A673 (cell line): ENCODE measurements around the gene BRINP2. TPM values are rescaled to one million over a fixed set of nuclear protein-coding genes. Genes with fewer than 3 reads are reported as not detected.

Experiments used
- BruUV-seq: library from RNA; stranded (reverse); fragments of 400-500 nt; replicated peaks from 2 replicates; lab custom pipeline; 2021; lab: Mats Ljungman, UMichigan
- CTCF ChIA-PET: fragments of 300-600 bp; sonication (Branson Sonifier 250); formaldehyde crosslinking; loops from one replicate; lab custom pipeline; 2022; ENCODE audit warnings: antibody characterized with exemption; lab: Charles Lee
- POLR2A ChIA-PET: fragments of 300-600 bp; sonication (Branson Sonifier 250); formaldehyde crosslinking; loops from one replicate; lab custom pipeline; 2022; ENCODE audit warnings: antibody characterized with exemption; ENCODE audit not compliant: low non-redundant PET; lab: Charles Lee
- DNase-seq: peaks from one replicate; pipeline ENCODE4 v3.0.0-alpha.2; 2015; ENCODE audit warnings: low spot score
- H3K27ac ChIP-seq: fragments of 200-600 bp; sonication (generic); 2 replicates; pipeline ENCODE4 v1.5.1; 2016; ENCODE audit warnings: mixed run types, low read depth, mild to moderate bottlenecking, mixed read lengths, antibody characterized with exemption, low read length; ENCODE audit not compliant: poor library complexity, severe bottlenecking
- H3K27me3 ChIP-seq: fragments of 200-600 bp; sonication (generic); replicated peaks from 2 replicates; pipeline ENCODE4 v1.6.1; 2017; ENCODE audit warnings: mixed run types, low read depth, mild to moderate bottlenecking, mixed read lengths, antibody characterized with exemption, low read length; ENCODE audit not compliant: insufficient read depth, poor library complexity
- H3K36me3 ChIP-seq: fragments of 200-600 bp; sonication (generic); 2 replicates; pipeline ENCODE4 v1.6.1; 2016; ENCODE audit warnings: mixed run types, mild to moderate bottlenecking, mixed read lengths, antibody characterized with exemption, low read length; ENCODE audit not compliant: insufficient read depth, poor library complexity, severe bottlenecking
- H3K4me1 ChIP-seq: fragments of 200-600 bp; sonication (generic); 2 replicates; pipeline ENCODE4 v1.6.1; 2017; ENCODE audit warnings: mixed run types, mild to moderate bottlenecking, mixed read lengths, antibody characterized with exemption, low read length; ENCODE audit not compliant: insufficient read depth, poor library complexity, severe bottlenecking
- H3K4me3 ChIP-seq: fragments of 200-600 bp; sonication (generic); 2 replicates; pipeline ENCODE4 v1.5.1; 2016; ENCODE audit warnings: low read depth, mixed run types, mild to moderate bottlenecking, mixed read lengths, low read length; ENCODE audit not compliant: poor library complexity, severe bottlenecking
- H3K9me3 ChIP-seq: fragments of 200-600 bp; sonication (generic); 2 replicates; pipeline ENCODE4 v1.6.1; 2016; ENCODE audit warnings: mixed run types, low read depth, mild to moderate bottlenecking, mixed read lengths, antibody characterized with exemption, low read length; ENCODE audit not compliant: poor library complexity, severe bottlenecking
- EZH2 ChIP-seq: fragments of 200-600 bp; sonication (generic); IDR thresholded peaks from 2 replicates; pipeline ENCODE4 v1.6.1; 2017; ENCODE audit warnings: borderline replicate concordance, low read depth, mild to moderate bottlenecking, mixed read lengths, antibody characterized with exemption, low read length; ENCODE audit not compliant: poor library complexity, severe bottlenecking
- intact Hi-C: fragments of 100-400 bp; cut with micrococcal nuclease; formaldehyde crosslinking; loops from one replicate; pipeline ENCODE4 v1.10.0; 2022; ENCODE audit not compliant: unreplicated experiment
- total RNA-seq: library from RNA; stranded (reverse); gene quantifications from 2 replicates; pipeline ENCODE4 v1.2.3, GENCODE V29; 2021
- TF ChIP-seq, protein P1 (sequence below): fragments of 300-800, 200-600 bp; sonication (generic); conservative IDR thresholded peaks from 2 replicates; pipeline ENCODE4 v1.5.1; 2017; ENCODE audit warnings: low read depth, mild to moderate bottlenecking, antibody characterized with exemption, low read length, moderate library complexity, mixed read lengths

The BRINP2 gene
- total RNA-seq, 1 experiment from 2014 or later = 0.67 TPM

DNA sequence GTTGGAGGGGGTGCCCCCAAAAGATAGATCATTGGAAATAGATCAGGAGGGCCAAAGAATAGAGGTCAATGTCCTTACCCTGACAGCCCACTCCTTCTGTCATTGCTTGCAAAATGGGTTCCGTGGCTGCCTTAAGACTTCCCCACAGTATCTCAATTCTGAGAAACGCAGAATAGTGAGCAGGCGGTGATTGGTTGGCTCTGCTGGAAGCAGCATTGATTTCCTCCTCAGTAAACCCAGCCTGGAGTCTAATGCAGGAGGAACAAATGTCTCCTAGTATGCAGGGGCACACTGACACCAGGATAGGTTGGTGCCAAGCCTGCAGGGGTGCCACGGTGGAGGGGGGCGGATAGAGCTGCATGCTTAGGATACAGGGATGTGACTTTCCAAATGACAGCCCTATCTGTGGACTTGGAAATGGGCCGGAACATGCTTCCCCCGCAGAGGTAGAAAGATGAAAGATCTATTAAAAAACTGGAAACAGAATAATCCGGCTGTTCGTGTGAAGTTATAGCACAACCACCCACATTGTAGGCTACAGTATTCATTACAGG is 76.9 kb downstream of the BRINP2 start:
- CTCF ChIA-PET = no interaction called here
- no peaks in the 10 kb centered on the region for H3K27me3 ChIP-seq
- no peaks in the 10 kb centered on the region for H3K4me1 ChIP-seq
- no peak for DNase-seq
- H3K36me3 ChIP-seq = no peaks in the 10 kb centered on the region
- no peak overlapping the region for H3K4me3 ChIP-seq
- POLR2A ChIA-PET = no interaction called here
- no TSS peak for BruUV-seq
- intact Hi-C loops = no loop called here
- no peaks in the 10 kb centered on the region for H3K9me3 ChIP-seq
- H3K27ac ChIP-seq = no peak overlapping the region
- TF ChIP-seq, protein P1, sequence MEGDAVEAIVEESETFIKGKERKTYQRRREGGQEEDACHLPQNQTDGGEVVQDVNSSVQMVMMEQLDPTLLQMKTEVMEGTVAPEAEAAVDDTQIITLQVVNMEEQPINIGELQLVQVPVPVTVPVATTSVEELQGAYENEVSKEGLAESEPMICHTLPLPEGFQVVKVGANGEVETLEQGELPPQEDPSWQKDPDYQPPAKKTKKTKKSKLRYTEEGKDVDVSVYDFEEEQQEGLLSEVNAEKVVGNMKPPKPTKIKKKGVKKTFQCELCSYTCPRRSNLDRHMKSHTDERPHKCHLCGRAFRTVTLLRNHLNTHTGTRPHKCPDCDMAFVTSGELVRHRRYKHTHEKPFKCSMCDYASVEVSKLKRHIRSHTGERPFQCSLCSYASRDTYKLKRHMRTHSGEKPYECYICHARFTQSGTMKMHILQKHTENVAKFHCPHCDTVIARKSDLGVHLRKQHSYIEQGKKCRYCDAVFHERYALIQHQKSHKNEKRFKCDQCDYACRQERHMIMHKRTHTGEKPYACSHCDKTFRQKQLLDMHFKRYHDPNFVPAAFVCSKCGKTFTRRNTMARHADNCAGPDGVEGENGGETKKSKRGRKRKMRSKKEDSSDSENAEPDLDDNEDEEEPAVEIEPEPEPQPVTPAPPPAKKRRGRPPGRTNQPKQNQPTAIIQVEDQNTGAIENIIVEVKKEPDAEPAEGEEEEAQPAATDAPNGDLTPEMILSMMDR = no peak
- no peak for TF ChIP-seq EZH2

DNA sequence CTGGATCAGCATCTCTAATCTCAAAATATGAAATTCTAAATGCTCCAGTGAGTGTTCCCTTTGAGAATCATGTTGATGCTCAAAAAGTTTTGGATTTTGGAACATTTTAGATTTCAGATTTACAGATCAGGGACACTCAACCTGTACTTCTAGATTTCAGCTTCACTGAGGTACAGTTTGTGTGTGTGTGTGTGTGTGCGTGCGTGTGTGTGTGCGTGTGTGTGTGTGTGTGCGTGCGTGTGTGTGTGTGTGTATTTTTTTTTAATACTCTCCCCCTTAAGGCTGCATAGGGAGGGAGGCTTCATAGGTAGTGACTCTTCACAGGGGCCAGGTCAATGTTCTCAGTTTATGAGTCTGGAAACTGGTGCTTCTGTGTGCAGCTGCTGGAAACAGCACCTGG is 77.5 kb downstream of the BRINP2 start:
- no peaks in the 10 kb centered on the region for H3K27me3 ChIP-seq
- DNase-seq = no peak
- ChIA-PET CTCF (no interaction called here), POLR2A (no interaction called here)
- BruUV-seq = no TSS peak
- H3K27ac ChIP-seq = no peak overlapping the region
- intact Hi-C loops = no loop called here
- H3K4me1 ChIP-seq = no peaks in the 10 kb centered on the region
- TF ChIP-seq, protein P1 = no peak
- no peak for TF ChIP-seq EZH2
- H3K4me3 ChIP-seq = no peak overlapping the region
- no peaks in the 10 kb centered on the region for H3K9me3 ChIP-seq
- no peaks in the 10 kb centered on the region for H3K36me3 ChIP-seq

DNA sequence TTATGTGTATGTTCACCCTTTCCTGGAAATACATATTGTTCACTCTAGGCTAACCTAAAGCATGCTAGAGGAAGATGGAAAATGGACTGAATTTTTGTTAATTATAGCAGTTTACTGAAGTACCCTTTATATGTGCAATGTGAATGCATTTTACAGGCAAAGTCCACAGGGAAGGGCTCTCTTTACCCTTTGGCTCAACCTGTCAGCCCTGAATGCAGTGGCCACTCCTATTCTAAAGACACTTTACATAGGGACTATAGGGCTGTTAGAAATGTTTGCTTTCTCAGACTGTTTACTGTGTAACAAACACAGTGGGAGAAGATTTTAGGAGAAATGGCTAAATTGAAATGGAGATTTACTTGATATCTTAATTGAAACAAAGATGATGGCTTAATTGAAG is 78.5 kb downstream of the BRINP2 start:
- TF ChIP-seq, protein P1 = no peak
- TF ChIP-seq EZH2 = no peak
- Histone ChIP-seq H3K9me3 (no peaks in the 10 kb centered on the region), H3K27me3 (no peaks in the 10 kb centered on the region), H3K36me3 (no peaks in the 10 kb centered on the region), H3K4me3 (no peak overlapping the region), H3K4me1 (no peaks in the 10 kb centered on the region), H3K27ac (no peak overlapping the region)
- no peak for DNase-seq
- ChIA-PET POLR2A (no interaction called here), CTCF (no interaction called here)
- BruUV-seq = no TSS peak
- intact Hi-C loops = no loop called here
